ENCODE data around the gene CCNE1. TPM values are rescaled to one million over a fixed set of nuclear protein-coding genes. Genes with fewer than 3 reads are reported as not detected.

Gene CCNE1
- total RNA-seq, 1 experiment from 2014 or later, result 26.4 TPM

- ChIA-PET POLR2A (no interaction called here), CTCF (no interaction called here)
Observed at GRCh38 chr19:29764361-29764760, 47.4 kb upstream of the CCNE1 start.

DNA sequence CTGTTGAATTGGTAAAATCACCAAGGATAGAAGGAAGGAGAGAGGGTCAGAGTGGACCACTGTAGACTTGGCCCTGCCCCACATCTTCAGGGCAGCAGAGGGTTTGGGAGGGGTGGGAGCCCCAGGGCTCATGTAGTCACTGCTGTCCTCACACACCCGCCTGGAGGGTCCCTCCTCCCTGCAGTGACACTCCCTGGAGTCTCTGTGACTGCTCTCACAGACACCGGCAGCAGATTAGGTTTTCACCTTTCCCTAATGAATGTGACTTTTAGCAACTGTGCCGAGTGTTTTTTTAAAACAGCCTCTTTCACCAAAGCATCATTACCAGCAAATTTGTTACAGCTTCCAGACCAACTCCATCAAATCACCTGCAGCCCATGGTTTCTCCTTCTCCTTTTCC is 45.7 kb upstream of the CCNE1 start:
- no peaks in the 10 kb centered on the region for H3K4me1 ChIP-seq (ENCODE audit: control insufficient read depth, insufficient read depth, low read length)
- intact Hi-C loops (cut with micrococcal nuclease; ENCODE audit: unreplicated experiment) (no loop called here), in situ Hi-C loops (cut with HindIII; ENCODE audit: low pct_unique_long_range_greater_than_20kb, low sequenced_read_pairs) (no loop called here)
- ChIA-PET POLR2A (no interaction called here), CTCF (no interaction called here)
- BruUV-seq (replicated peaks), result no TSS peak
- no peaks in the 10 kb centered on the region for H3K27me3 ChIP-seq (ENCODE audit: control insufficient read depth, insufficient read depth, low read length)
- H3K9me3 ChIP-seq (ENCODE audit: control insufficient read depth, insufficient read depth, low read depth, low read length), result no peaks in the 10 kb centered on the region
- TF ChIP-seq TCF7L2 (IDR thresholded peaks at IDR 0.05; ENCODE audit: low read depth, low read length), result no peak
- TF ChIP-seq, protein P1, sequence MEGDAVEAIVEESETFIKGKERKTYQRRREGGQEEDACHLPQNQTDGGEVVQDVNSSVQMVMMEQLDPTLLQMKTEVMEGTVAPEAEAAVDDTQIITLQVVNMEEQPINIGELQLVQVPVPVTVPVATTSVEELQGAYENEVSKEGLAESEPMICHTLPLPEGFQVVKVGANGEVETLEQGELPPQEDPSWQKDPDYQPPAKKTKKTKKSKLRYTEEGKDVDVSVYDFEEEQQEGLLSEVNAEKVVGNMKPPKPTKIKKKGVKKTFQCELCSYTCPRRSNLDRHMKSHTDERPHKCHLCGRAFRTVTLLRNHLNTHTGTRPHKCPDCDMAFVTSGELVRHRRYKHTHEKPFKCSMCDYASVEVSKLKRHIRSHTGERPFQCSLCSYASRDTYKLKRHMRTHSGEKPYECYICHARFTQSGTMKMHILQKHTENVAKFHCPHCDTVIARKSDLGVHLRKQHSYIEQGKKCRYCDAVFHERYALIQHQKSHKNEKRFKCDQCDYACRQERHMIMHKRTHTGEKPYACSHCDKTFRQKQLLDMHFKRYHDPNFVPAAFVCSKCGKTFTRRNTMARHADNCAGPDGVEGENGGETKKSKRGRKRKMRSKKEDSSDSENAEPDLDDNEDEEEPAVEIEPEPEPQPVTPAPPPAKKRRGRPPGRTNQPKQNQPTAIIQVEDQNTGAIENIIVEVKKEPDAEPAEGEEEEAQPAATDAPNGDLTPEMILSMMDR (IDR thresholded peaks at IDR 0.05), result no peak
- TF ChIP-seq REST (IDR thresholded peaks at IDR 0.05; ENCODE audit: insufficient read depth in 1 of 2, low read depth in 2 of 2, low read length in 1 of 2), result no peak
- TF ChIP-seq POLR2AphosphoS5 (IDR thresholded peaks at IDR 0.05; ENCODE audit: low read depth, low read length), result no peak
- TF ChIP-seq SIN3A (IDR thresholded peaks at IDR 0.05; ENCODE audit: borderline replicate concordance, insufficient read depth, low read depth, low read length), result no peak
- no peak for DNase-seq (ENCODE audit: low read depth, low spot score)
- H3K4me3 ChIP-seq (ENCODE audit: low read depth in 2 of 2, low read length in 2 of 2), result no peak overlapping the region
- no peak overlapping the region for H3K27ac ChIP-seq (ENCODE audit: low read length)
- no peak for ATAC-seq
- no peaks in the 10 kb centered on the region for H3K36me3 ChIP-seq (ENCODE audit: control insufficient read depth, insufficient read depth, low read length)

More at GRCh38 chr19:29764361-29764760, 47.4 kb upstream of the CCNE1 start:
- H3K9me3 ChIP-seq (ENCODE audit: control insufficient read depth, insufficient read depth, low read depth, low read length), result no peaks in the 10 kb centered on the region
- no peak overlapping the region for H3K27ac ChIP-seq (ENCODE audit: low read length)
- no TSS peak for BruUV-seq (replicated peaks)
- DNase-seq (ENCODE audit: low read depth, low spot score) (no peak), ATAC-seq (no peak)
- in situ Hi-C loops (cut with HindIII; ENCODE audit: low pct_unique_long_range_greater_than_20kb, low sequenced_read_pairs), result no loop called here
- TF ChIP-seq POLR2AphosphoS5 (IDR thresholded peaks at IDR 0.05; ENCODE audit: low read depth, low read length) (no peak), SIN3A (IDR thresholded peaks at IDR 0.05; ENCODE audit: borderline replicate concordance, insufficient read depth, low read depth, low read length) (no peak), TCF7L2 (IDR thresholded peaks at IDR 0.05; ENCODE audit: low read depth, low read length) (no peak), REST (IDR thresholded peaks at IDR 0.05; ENCODE audit: insufficient read depth in 1 of 2, low read depth in 2 of 2, low read length in 1 of 2) (no peak)
- TF ChIP-seq, protein P1 (IDR thresholded peaks at IDR 0.05), result no peak
- intact Hi-C loops (cut with micrococcal nuclease; ENCODE audit: unreplicated experiment), result no loop called here
- no peaks in the 10 kb centered on the region for H3K27me3 ChIP-seq (ENCODE audit: control insufficient read depth, insufficient read depth, low read length)
- no peak overlapping the region for H3K4me3 ChIP-seq (ENCODE audit: low read depth in 2 of 2, low read length in 2 of 2)
- no peaks in the 10 kb centered on the region for H3K36me3 ChIP-seq (ENCODE audit: control insufficient read depth, insufficient read depth, low read length)
- H3K4me1 ChIP-seq (ENCODE audit: control insufficient read depth, insufficient read depth, low read length), result no peaks in the 10 kb centered on the region
